Kidney (tissue), 14 donors: ENCODE measurements around the gene RPL10A. TPM values are rescaled to one million over a fixed set of nuclear protein-coding genes. Genes with fewer than 3 reads are reported as not detected.
A peak's percentile ranks its signal among the peaks of the same experiment; 100 is the strongest.

Experiments used
- DNase-seq, 5 donors: peaks; one replicate each; pipeline ENCODE4 v3.0.0-alpha.2; 2013 to 2020
- FAIRE-seq: peaks from 2 replicates; lab custom pipeline; 2012; peaks lifted over from hg19 to GRCh38; lab: Jason Lieb, UNC
- H3K27ac ChIP-seq, 2 donors: one replicate each; pipeline ENCODE4 v1.7.0; 2013; ENCODE audit warnings: low read depth in 2 of 2, low read length in 2 of 2, inconsistent platforms in 1 of 2
- H3K27me3 ChIP-seq: one replicate; pipeline ENCODE4 v1.7.1; 2013; ENCODE audit warnings: low read length, inconsistent platforms; ENCODE audit not compliant: control insufficient read depth, insufficient read depth
- H3K36me3 ChIP-seq, 3 donors: one replicate each; pipeline versions ENCODE4 v1.7.0 to v1.7.1; 2013; ENCODE audit warnings: low read length in 3 of 3, control low read depth in 1 of 3, inconsistent platforms in 1 of 3; ENCODE audit not compliant: insufficient read depth in 3 of 3, control insufficient read depth in 2 of 3
- H3K4me1 ChIP-seq, 3 donors: one replicate each; pipeline versions ENCODE4 v1.7.0 to v1.7.1; 2013; ENCODE audit warnings: low read length in 3 of 3, inconsistent platforms in 1 of 3, low read depth in 1 of 3; ENCODE audit not compliant: control insufficient read depth in 2 of 3, insufficient read depth in 2 of 3
- H3K4me3 ChIP-seq, 3 donors: one replicate each; pipeline versions ENCODE4 v1.7.0 to v1.8.1; 2013; ENCODE audit warnings: low read length in 3 of 3, control low read depth in 1 of 3, inconsistent platforms in 1 of 3
- H3K9ac ChIP-seq, 3 donors: one replicate each; pipeline versions ENCODE4 v1.7.0 to v1.7.1; 2013; ENCODE audit warnings: low read length in 3 of 3, control low read depth in 1 of 3, inconsistent platforms in 1 of 3
- H3K9me3 ChIP-seq, 3 donors: one replicate each; pipeline versions ENCODE4 v1.7.0 to v1.7.1; 2013; ENCODE audit warnings: low read length in 3 of 3, control low read depth in 1 of 3, inconsistent platforms in 1 of 3; ENCODE audit not compliant: control insufficient read depth in 2 of 3, insufficient read depth in 1 of 3
- CTCF ChIP-seq: IDR thresholded peaks from 3 replicates; pipeline ENCODE4 v1.5.1; 2012; ENCODE audit warnings: mild to moderate bottlenecking, moderate library complexity, borderline replicate concordance; ENCODE audit not compliant: insufficient read depth; ENCODE audit errors: extremely low read depth
- intact Hi-C: fragments of 100-400 bp; cut with DNase I; formaldehyde crosslinking; loops from one replicate; pipeline ENCODE4 v1.11.1; 2022
- polyA plus RNA-seq: library from polyadenylated mRNA; stranded (reverse); fragments of 350-450 nt; fragmentation: Illumina TruSeq; extraction: RNeasy Lipid Tissue Mini Kit (QIAGEN cat#74804); gene quantifications from one replicate; pipeline ENCODE4 v1.2.3, GENCODE V29; 2014; ENCODE audit warnings: low read depth, low replicate concordance; ENCODE audit not compliant: insufficient read depth
- total RNA-seq: library from RNA; stranded (reverse); fragmentation: NEBNext Ultra II Directional; extraction: Animal tissue kit (Norgen Biotek cat#: 25700); gene quantifications from one replicate; pipeline ENCODE4 v1.2.1, GENCODE V29; 2021
- donor health status: control.
- donor health status: control.
- donor health status: control.
- donor health status: control.
- donor health status: control.
- donor health status: DM: yes; HTN: yes; CAD: no.
- donor health status: Normal renal cell carcinoma (clear cell type).

RPL10A gene
- total and polyA plus RNA-seq, 2 donors from 2014 or later: 1,159 to 1,291 TPM

- no peaks in the 10 kb centered on the region for H3K27me3 ChIP-seq
- H3K27ac ChIP-seq: peak overlapping the region in 1 of 2 donors; percentile 85
- intact Hi-C loops: no loop called here
- H3K4me3 ChIP-seq: peak overlapping the region in 1 of 3 donors; percentile 59
- DNase-seq (peak in 2 of 5 donors; percentile 45 to 55), FAIRE-seq (no peak)
- peak overlapping the region in 1 of 3 donors; percentile 12 for H3K9ac ChIP-seq
- H3K4me1 ChIP-seq: peaks cover 6 to 20% (median 8%) of the 10 kb centered on the region in 3 donors
- H3K9me3 ChIP-seq: no peaks in the 10 kb centered on the region
- no peak for TF ChIP-seq CTCF
- no peaks in the 10 kb centered on the region for H3K36me3 ChIP-seq
Observed at GRCh38 chr6:35498422-35499067, 30.3 kb downstream of the RPL10A start.

GRCh38 chr6:35499372-35499771 lies 31.2 kb downstream of the RPL10A start:
- Histone ChIP-seq H3K27me3 (no peaks in the 10 kb centered on the region), H3K4me3 (no peak overlapping the region), H3K27ac (no peak overlapping the region), H3K9ac (no peak overlapping the region), H3K9me3 (no peaks in the 10 kb centered on the region), H3K36me3 (no peaks in the 10 kb centered on the region), H3K4me1 (peaks cover 3 to 13% (median 3%) of the 10 kb centered on the region in 3 donors)
- FAIRE-seq (no peak), DNase-seq (no peak)
- intact Hi-C loops: no loop called here
- TF ChIP-seq CTCF: no peak

DNA sequence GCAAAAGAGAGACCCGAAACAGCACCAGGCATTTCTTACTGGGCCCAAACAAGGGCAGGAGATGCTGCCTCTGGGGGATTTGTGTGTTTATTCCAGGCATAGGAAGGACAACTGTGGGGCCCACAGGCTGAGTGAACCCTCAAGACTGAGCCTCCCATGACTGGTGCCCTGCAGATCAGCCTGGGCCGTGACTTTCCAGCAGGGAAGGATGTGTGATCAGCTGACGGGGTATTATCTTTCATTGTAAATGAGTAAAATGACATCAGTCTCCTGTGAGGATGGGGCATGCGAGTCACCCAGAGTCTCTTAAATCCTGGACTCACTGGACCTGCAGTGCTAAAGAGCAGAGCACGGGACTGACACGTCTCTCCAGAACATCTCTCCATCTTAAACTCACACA lies 32.6 kb downstream of the RPL10A start:
- H3K4me1 ChIP-seq: peaks cover 0 to 7% (median 3%) of the 10 kb centered on the region in 3 donors
- TF ChIP-seq CTCF: no peak
- intact Hi-C loops: no loop called here
- no peak overlapping the region for H3K9ac ChIP-seq
- DNase-seq (peak in 2 of 5 donors; percentile 70 to 73), FAIRE-seq (no peak)
- no peaks in the 10 kb centered on the region for H3K9me3 ChIP-seq
- no peak overlapping the region for H3K4me3 ChIP-seq
- H3K27me3 ChIP-seq: no peaks in the 10 kb centered on the region
- no peak overlapping the region for H3K27ac ChIP-seq
- H3K36me3 ChIP-seq: no peaks in the 10 kb centered on the region
